Measurements from ENCODE around the gene CCL5.

CCL5 gene

DNA sequence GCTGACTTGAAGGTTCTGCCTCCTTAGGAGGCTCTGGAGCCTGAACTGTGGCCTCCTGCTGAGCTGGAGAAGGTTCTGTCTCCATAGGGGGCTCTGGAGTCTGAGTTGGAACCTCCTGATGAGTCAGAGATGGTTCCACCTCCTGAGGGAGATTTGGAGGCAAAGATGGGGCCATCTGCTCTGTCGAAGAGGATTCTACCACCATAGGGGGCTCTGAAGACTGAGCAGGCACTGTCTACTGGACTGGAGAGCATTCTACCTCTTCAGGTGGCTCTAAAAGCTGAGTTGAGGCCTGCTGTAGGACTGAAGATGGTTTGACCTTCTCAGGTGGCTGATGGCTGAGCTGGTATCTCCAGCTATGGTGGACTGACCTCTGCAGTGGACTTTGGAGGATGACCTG lies 34.2 kb upstream of the CCL5 start:
- TF ChIP-seq, protein P1, sequence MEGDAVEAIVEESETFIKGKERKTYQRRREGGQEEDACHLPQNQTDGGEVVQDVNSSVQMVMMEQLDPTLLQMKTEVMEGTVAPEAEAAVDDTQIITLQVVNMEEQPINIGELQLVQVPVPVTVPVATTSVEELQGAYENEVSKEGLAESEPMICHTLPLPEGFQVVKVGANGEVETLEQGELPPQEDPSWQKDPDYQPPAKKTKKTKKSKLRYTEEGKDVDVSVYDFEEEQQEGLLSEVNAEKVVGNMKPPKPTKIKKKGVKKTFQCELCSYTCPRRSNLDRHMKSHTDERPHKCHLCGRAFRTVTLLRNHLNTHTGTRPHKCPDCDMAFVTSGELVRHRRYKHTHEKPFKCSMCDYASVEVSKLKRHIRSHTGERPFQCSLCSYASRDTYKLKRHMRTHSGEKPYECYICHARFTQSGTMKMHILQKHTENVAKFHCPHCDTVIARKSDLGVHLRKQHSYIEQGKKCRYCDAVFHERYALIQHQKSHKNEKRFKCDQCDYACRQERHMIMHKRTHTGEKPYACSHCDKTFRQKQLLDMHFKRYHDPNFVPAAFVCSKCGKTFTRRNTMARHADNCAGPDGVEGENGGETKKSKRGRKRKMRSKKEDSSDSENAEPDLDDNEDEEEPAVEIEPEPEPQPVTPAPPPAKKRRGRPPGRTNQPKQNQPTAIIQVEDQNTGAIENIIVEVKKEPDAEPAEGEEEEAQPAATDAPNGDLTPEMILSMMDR (IDR thresholded peaks at IDR 0.05), result no peak

- TF ChIP-seq, protein P1 (IDR thresholded peaks at IDR 0.05), result no peak
Observed at GRCh38 chr17:35913609-35914008, 33.4 kb upstream of the CCL5 start.

GRCh38 chr17:35912942-35913341 lies 32.8 kb upstream of the CCL5 start:
- TF ChIP-seq, protein P1 (IDR thresholded peaks at IDR 0.05), result no peak

DNA sequence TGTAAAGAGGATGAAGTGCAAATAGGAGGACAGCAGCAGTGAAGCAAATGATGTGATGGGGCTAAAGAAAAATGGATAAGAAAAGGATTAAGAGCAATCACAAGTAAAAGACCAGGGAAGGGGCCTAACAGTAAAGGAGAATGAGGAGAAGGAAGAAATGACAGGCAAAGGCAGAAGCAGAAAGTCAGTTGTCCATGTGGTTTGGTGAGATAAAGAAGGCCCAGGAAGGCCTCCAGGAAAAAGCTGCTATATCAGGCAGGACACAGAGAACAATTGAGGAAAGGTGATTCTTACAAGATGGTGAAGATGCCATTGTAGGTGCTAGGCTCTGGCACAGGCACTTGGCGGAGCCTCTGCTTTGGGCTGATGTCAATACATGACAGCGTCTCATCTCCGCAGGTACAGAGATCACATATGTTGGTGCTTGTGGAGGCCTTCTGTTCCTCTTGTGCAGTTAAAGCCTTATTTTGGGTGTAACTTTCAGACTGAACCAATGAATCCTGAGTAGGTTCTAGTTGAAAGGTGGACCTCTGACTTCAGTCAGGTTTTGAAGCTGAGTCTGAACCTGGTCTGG lies 32.3 kb upstream of the CCL5 start:
- TF ChIP-seq, protein P1 (IDR thresholded peaks at IDR 0.05), result no peak

DNA sequence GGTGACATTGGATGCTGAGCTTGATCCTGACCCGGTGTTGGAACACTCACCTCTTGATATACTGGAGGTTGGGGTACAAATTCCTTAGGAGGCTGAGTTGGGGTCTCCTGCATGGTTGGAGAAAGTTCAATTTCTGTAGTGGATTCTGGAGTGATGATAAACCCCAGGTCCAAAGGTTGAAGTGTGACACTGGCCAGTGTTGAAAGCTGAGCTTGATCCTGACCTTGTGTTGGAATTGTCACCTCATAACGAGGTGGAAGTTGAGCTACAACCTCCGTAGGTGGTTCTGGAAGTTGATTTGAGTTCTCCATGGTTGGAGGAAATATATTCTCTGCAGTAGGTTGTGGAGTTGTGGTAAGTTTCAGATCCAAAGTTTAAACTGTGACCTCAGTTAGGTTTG lies 29.2 kb upstream of the CCL5 start:
- TF ChIP-seq, protein P1 (IDR thresholded peaks at IDR 0.05), result no peak

- TF ChIP-seq, protein P1 (IDR thresholded peaks at IDR 0.05), result no peak
Observed at GRCh38 chr17:35907691-35908090, 27.5 kb upstream of the CCL5 start.

DNA sequence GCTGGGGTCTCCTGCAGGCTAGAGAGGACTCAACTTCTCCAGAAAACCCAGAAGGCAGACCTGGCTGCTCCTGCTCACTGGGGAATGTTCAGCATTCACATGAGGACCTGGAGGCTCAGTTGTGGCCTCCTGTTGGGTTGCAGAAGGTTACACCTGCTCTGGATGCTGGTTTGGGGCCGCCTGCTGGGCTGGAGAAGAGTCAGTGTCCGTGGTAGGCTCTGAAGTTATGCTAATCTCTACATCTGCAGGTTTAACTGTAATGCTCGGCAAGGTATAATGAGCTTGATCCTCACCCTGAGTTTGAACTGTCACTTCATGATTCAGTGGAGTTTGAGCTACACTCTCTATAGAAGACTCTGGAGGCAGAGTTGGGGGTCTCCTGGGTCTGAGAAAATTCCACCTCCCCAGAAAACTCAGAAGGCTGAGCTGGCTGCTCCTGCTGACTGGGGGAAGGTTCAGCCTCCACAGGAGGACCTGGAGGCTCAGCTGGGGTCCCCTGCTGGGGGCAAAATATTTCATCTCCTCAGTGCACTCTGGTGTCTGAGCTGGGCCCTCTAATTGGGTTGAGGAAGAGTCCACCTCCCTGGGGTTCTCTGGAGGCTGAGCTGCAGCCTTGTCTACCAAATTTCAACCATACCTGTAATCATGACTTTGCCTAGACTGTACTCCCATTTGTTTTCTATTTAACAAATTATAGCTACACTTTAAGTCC lies 26.9 kb upstream of the CCL5 start:
- TF ChIP-seq, protein P1 (IDR thresholded peaks at IDR 0.05), result no peak
